H54 (cell line): ENCODE data around the gene AS3MT.

ENCODE experiments used
- DNase-seq: peaks from one replicate; pipeline ENCODE4 v3.0.0; 2011; ENCODE audit warnings: low spot score, mixed read lengths; ENCODE audit not compliant: insufficient read length
- FAIRE-seq: peaks from 3 replicates; lab custom pipeline; 2011; peaks lifted over from hg19 to GRCh38; lab: Jason Lieb, UNC
- POLR2A ChIP-seq: IDR thresholded peaks from 2 replicates; pipeline ENCODE4 v1.6.1; 2011; ENCODE audit warnings: low read depth, mild to moderate bottlenecking, low read length

AS3MT gene

DNA sequence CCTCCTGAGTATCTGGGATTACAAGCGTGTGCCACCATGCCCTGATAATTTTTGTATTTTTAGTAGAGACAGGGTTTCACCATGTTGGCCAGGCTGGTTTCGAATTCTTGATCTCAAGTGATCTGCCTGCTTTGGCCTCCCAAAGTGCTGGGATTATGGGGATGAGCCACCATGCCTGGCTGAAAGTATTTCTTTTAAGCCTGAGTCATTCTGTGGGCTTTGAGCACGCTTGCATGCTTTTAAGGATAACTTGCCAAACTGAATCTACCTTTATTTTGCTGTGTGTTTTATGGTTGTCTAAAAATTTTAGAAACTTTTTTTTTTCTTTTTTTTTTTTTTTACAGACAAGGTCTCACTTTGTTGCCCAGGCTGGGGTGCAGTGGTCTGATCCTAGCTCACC lies 82.0 kb downstream of the AS3MT start:
- DNase-seq = no peak
- FAIRE-seq = no peak
- no peak for TF ChIP-seq POLR2A
